ENCODE measurements around the gene CCAR1.
A peak's percentile ranks its signal among the peaks of the same experiment; 100 is the strongest.
"Not testable (repeated sequence)": the region's sequence is repeated elsewhere in the genome, so short reads cannot be mapped to it uniquely, and the experiment has no call there.

CCAR1 gene

GRCh38 chr10:68759223-68759863, 38.3 kb downstream of the CCAR1 start:
- no peak for FAIRE-seq

GRCh38 chr10:68759967-68760366, 38.9 kb downstream of the CCAR1 start:
- FAIRE-seq: no peak

- not testable (repeated sequence) for FAIRE-seq
Measured at GRCh38 chr10:68767407-68767806, 46.4 kb downstream of the CCAR1 start.

- no peak for FAIRE-seq
Measured at GRCh38 chr10:68781613-68782574, 60.9 kb downstream of the CCAR1 start.

GRCh38 chr10:68784476-68784875, 63.4 kb downstream of the CCAR1 start:
- FAIRE-seq: no peak

GRCh38 chr10:68787813-68788212, 66.8 kb downstream of the CCAR1 start:
- no peak for FAIRE-seq

GRCh38 chr10:68790476-68790875, 69.4 kb downstream of the CCAR1 start:
- FAIRE-seq: no peak

- peak; percentile 86 for FAIRE-seq
Measured at GRCh38 chr10:68792115-68792514, 71.1 kb downstream of the CCAR1 start.

GRCh38 chr10:68795886-68796532, 75.0 kb downstream of the CCAR1 start:
- FAIRE-seq: no peak

GRCh38 chr10:68796605-68797004, 75.6 kb downstream of the CCAR1 start:
- no peak for FAIRE-seq

- FAIRE-seq: no peak
Measured at GRCh38 chr10:68800211-68800610, 79.2 kb downstream of the CCAR1 start.

GRCh38 chr10:68804692-68805091, 83.7 kb downstream of the CCAR1 start:
- no peak for FAIRE-seq

GRCh38 chr10:68810830-68811229, 89.8 kb downstream of the CCAR1 start:
- not testable (repeated sequence) for FAIRE-seq

GRCh38 chr10:68811314-68812009, 90.4 kb downstream of the CCAR1 start:
- no peak for FAIRE-seq

GRCh38 chr10:68812420-68812819, 91.4 kb downstream of the CCAR1 start:
- no peak for FAIRE-seq

- FAIRE-seq: no peak
Measured at GRCh38 chr10:68813559-68813958, 92.5 kb downstream of the CCAR1 start.

GRCh38 chr10:68816796-68817412, 95.9 kb downstream of the CCAR1 start:
- FAIRE-seq: no peak

GRCh38 chr10:68820359-68820758, 99.3 kb downstream of the CCAR1 start:
- not testable (repeated sequence) for FAIRE-seq

- FAIRE-seq: not testable (repeated sequence)
Measured at GRCh38 chr10:68822626-68823025, 101.6 kb downstream of the CCAR1 start.

GRCh38 chr10:68826764-68827591, 105.9 kb downstream of the CCAR1 start, which contains the start of gene STOX1:
Gene STOX1 (plus strand): TSS chr10:68827531. CDS start chr10:68827624, 93 bp downstream.
- no peak for FAIRE-seq

- not testable (repeated sequence) for FAIRE-seq
Measured at GRCh38 chr10:68827592-68827959, 106.5 kb downstream of the CCAR1 start.

Data from G401.6 (cell line).